NCI-H187 treated with DMSO at 0.1 percent for 48 hours (cell line): ENCODE results near the gene SPTBN2.

Experiments
- DNase-seq: peaks from one replicate; lab custom pipeline; 2025; lab: John Stamatoyannopoulos, UW

The SPTBN2 gene

GRCh38 chr11:66701432-66702240 is 27.4 kb downstream of the SPTBN2 start:
- DNase-seq: no peak

GRCh38 chr11:66700742-66701141 is 28.3 kb downstream of the SPTBN2 start:
- DNase-seq: no peak

GRCh38 chr11:66700337-66700736 is 28.7 kb downstream of the SPTBN2 start:
- no peak for DNase-seq

GRCh38 chr11:66698491-66698890 is 30.5 kb downstream of the SPTBN2 start:
- DNase-seq: no peak

- no peak for DNase-seq
Observed at GRCh38 chr11:66697988-66698387, 31.0 kb downstream of the SPTBN2 start.

GRCh38 chr11:66696146-66696545 is 32.9 kb downstream of the SPTBN2 start:
- no peak for DNase-seq

- peak; percentile 21 for DNase-seq
Observed at GRCh38 chr11:66694732-66695207, 34.2 kb downstream of the SPTBN2 start.

- no peak for DNase-seq
Observed at GRCh38 chr11:66694056-66694410, 35.0 kb downstream of the SPTBN2 start.

GRCh38 chr11:66693356-66694055 is 35.5 kb downstream of the SPTBN2 start:
- DNase-seq: no peak

- no peak for DNase-seq
Observed at GRCh38 chr11:66692871-66693331, 36.1 kb downstream of the SPTBN2 start.

- no peak for DNase-seq
Observed at GRCh38 chr11:66692446-66692845, 36.6 kb downstream of the SPTBN2 start.

GRCh38 chr11:66691311-66691980 is 37.6 kb downstream of the SPTBN2 start:
- no peak for DNase-seq

GRCh38 chr11:66689661-66690590 is 39.1 kb downstream of the SPTBN2 start:
- DNase-seq: no peak

- no peak for DNase-seq
Observed at GRCh38 chr11:66688561-66689534, 40.2 kb downstream of the SPTBN2 start.

GRCh38 chr11:66687831-66688281 is 41.2 kb downstream of the SPTBN2 start:
- DNase-seq: no peak

GRCh38 chr11:66686801-66687750 is 41.9 kb downstream of the SPTBN2 start:
- no peak for DNase-seq

- DNase-seq: no peak
Observed at GRCh38 chr11:66686100-66686785, 42.8 kb downstream of the SPTBN2 start.

GRCh38 chr11:66685276-66686099 is 43.5 kb downstream of the SPTBN2 start:
- peak; percentile 18 for DNase-seq
